ENCODE measurements around the gene HYAL2. TPM values are rescaled to one million over a fixed set of nuclear protein-coding genes. Genes with fewer than 3 reads are reported as not detected.

HYAL2 gene
- total and polyA plus RNA-seq, 9 of the 15 experiments (the other 6 are each of a cell fraction or from before 2014, with no cell fraction given): 0.36 to 22.7 (median 11.4) TPM; not detected in 1

- WGBS (ENCODE audit: insufficient coverage, low coverage, missing lambda C conversion rate): 0% methylated on average over 3 of the region's 3 CpGs
- Histone ChIP-seq H3K27me3 (ENCODE audit: control insufficient read depth in 2 of 2, insufficient read depth in 2 of 2, low read length in 2 of 2) (no peaks in the 10 kb centered on the region), H3K4me3 (no peak overlapping the region), H3K4me1 (replicated peaks in 1 of 2; ENCODE audit: control insufficient read depth in 2 of 2, insufficient read depth in 2 of 2, low read length in 2 of 2) (peaks cover 6 to 59% of the 10 kb centered on the region in 2 experiments; a peak in 4 of 5 replicates), H3K9ac (ENCODE audit: insufficient read depth in 1 of 2, low read depth in 2 of 2, low read length in 2 of 2) (no peak overlapping the region), H2AFZ (ENCODE audit: low read depth, low read length) (no peak overlapping the region), H3K4me2 (ENCODE audit: insufficient read depth, low read length) (no peak overlapping the region), H4K20me1 (replicated peaks; ENCODE audit: control insufficient read depth, insufficient read depth, low read length) (no peaks in the 10 kb centered on the region; the same call in 1 of the 2 replicates), H3K36me3 (ENCODE audit: control insufficient read depth, insufficient read depth, low read length) (no peaks in the 10 kb centered on the region), H3K27ac (ENCODE audit: extremely low read depth, low read depth, low read length) (no peak overlapping the region), H3K9me3 (replicated peaks; ENCODE audit: control insufficient read depth, insufficient read depth, low read depth, low read length) (no peaks in the 10 kb centered on the region), H3K79me2 (ENCODE audit: control insufficient read depth, insufficient read depth, low read length) (no peaks in the 10 kb centered on the region), H3K9me1 (ENCODE audit: control insufficient read depth, insufficient read depth, low read length) (no peaks in the 10 kb centered on the region)
- ChIA-PET POLR2A (interaction anchor here (0.9 to 1.2 kb wide), 2 partner anchors 16 to 73 kb away, joined by 3 read pairs; no protein-coding TSS in a partner anchor), CTCF (ENCODE audit: low intra/inter-chr PET ratio) (no interaction called here)
- no peak for DNase-seq (ENCODE audit: extremely low read depth in 1 of 4, low spot score in 3 of 4)
- BruUV-seq (replicated peaks): no TSS peak
- FAIRE-seq: no peak
- ATAC-seq: no peak
- in situ Hi-C loops (cut with MboI): no loop called here
- intact Hi-C loops (cut with micrococcal nuclease): no loop called here
- TF ChIP-seq, protein P1, sequence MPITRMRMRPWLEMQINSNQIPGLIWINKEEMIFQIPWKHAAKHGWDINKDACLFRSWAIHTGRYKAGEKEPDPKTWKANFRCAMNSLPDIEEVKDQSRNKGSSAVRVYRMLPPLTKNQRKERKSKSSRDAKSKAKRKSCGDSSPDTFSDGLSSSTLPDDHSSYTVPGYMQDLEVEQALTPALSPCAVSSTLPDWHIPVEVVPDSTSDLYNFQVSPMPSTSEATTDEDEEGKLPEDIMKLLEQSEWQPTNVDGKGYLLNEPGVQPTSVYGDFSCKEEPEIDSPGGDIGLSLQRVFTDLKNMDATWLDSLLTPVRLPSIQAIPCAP (CRISPR knock-in tag; IDR thresholded peaks at IDR 0.05; ENCODE audit: borderline replicate concordance): no peak
- TF ChIP-seq, protein P2, sequence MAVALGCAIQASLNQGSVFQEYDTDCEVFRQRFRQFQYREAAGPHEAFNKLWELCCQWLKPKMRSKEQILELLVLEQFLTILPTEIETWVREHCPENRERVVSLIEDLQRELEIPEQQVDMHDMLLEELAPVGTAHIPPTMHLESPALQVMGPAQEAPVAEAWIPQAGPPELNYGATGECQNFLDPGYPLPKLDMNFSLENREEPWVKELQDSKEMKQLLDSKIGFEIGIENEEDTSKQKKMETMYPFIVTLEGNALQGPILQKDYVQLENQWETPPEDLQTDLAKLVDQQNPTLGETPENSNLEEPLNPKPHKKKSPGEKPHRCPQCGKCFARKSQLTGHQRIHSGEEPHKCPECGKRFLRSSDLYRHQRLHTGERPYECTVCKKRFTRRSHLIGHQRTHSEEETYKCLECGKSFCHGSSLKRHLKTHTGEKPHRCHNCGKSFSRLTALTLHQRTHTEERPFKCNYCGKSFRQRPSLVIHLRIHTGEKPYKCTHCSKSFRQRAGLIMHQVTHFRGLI (CRISPR knock-in tag; IDR thresholded peaks at IDR 0.05): no peak
- no peak for TF ChIP-seq CBX5 (IDR thresholded peaks at IDR 0.05; ENCODE audit: borderline replicate concordance, low read depth)
- TF ChIP-seq CREB3L1 (IDR thresholded peaks at IDR 0.05; ENCODE audit: borderline replicate concordance, low read depth): no peak
- no peak for TF ChIP-seq ZNF696 (CRISPR knock-in tag; conservative IDR thresholded peaks at IDR 0.05)
- no peak for TF ChIP-seq ZNF584 (CRISPR knock-in tag; IDR thresholded peaks at IDR 0.05; ENCODE audit: low read depth)
- TF ChIP-seq, protein P3, sequence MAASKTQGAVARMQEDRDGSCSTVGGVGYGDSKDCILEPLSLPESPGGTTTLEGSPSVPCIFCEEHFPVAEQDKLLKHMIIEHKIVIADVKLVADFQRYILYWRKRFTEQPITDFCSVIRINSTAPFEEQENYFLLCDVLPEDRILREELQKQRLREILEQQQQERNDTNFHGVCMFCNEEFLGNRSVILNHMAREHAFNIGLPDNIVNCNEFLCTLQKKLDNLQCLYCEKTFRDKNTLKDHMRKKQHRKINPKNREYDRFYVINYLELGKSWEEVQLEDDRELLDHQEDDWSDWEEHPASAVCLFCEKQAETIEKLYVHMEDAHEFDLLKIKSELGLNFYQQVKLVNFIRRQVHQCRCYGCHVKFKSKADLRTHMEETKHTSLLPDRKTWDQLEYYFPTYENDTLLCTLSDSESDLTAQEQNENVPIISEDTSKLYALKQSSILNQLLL (CRISPR knock-in tag; IDR thresholded peaks at IDR 0.05; ENCODE audit: borderline replicate concordance): no peak
- TF ChIP-seq ZNF134 (CRISPR knock-in tag; conservative IDR thresholded peaks at IDR 0.05): no peak
- TF ChIP-seq RAD51 (IDR thresholded peaks at IDR 0.05; ENCODE audit: borderline replicate concordance, low read depth): no peak
- TF ChIP-seq, protein P4, sequence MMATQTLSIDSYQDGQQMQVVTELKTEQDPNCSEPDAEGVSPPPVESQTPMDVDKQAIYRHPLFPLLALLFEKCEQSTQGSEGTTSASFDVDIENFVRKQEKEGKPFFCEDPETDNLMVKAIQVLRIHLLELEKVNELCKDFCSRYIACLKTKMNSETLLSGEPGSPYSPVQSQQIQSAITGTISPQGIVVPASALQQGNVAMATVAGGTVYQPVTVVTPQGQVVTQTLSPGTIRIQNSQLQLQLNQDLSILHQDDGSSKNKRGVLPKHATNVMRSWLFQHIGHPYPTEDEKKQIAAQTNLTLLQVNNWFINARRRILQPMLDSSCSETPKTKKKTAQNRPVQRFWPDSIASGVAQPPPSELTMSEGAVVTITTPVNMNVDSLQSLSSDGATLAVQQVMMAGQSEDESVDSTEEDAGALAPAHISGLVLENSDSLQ (IDR thresholded peaks at IDR 0.05): no peak
- no peak for TF ChIP-seq MTA2 (IDR thresholded peaks at IDR 0.05; ENCODE audit: low read depth)
- TF ChIP-seq NCOA6 (IDR thresholded peaks at IDR 0.05): no peak
- TF ChIP-seq JUN (IDR thresholded peaks at IDR 0.05; ENCODE audit: borderline replicate concordance, low read depth, low read length): no peak
- no peak for TF ChIP-seq JUN (CRISPR knock-in tag; IDR thresholded peaks at IDR 0.05; ENCODE audit: borderline replicate concordance)
- no peak for TF ChIP-seq ZFP36 (IDR thresholded peaks at IDR 0.05; ENCODE audit: low read depth, low read length, partially characterized antibody)
- no peak for TF ChIP-seq NEUROD1 (IDR thresholded peaks at IDR 0.05; ENCODE audit: borderline replicate concordance, low read depth, low read length, partially characterized antibody)
- no peak for TF ChIP-seq RHOXF2B (CRISPR knock-in tag; conservative IDR thresholded peaks at IDR 0.05)
Measured at GRCh38 chr3:50268276-50268675, 54.3 kb downstream of the HYAL2 start.
